K562 (cell line): ENCODE results near the gene TRAPPC5. TPM values are rescaled to one million over a fixed set of nuclear protein-coding genes. Genes with fewer than 3 reads are reported as not detected.

Experiments used
- CHCHD3 ChIP-seq: fragments of 250-450 bp; sonication (Bioruptor Pico); IDR thresholded peaks from 2 replicates; pipeline ENCODE4 v2.1.2; 2022; ENCODE audit warnings: mild to moderate bottlenecking
- EP300 ChIP-seq: IDR thresholded peaks from 2 replicates; pipeline ENCODE4 v1.6.1; 2012; ENCODE audit warnings: low read length, improper control_type of control experiment
- FOXP1 ChIP-seq: sonication (generic); formaldehyde crosslinking; IDR thresholded peaks from 2 replicates; pipeline ENCODE4 v1.8.0; 2022; ENCODE audit warnings: mild to moderate bottlenecking, missing genetic modification reagents
- GATA2 ChIP-seq: sonication (generic); formaldehyde crosslinking; IDR thresholded peaks from 2 replicates; pipeline ENCODE4 v1.4.0; 2020; ENCODE audit warnings: mild to moderate bottlenecking, missing genetic modification reagents
- KDM5B ChIP-seq: fragments of 200-600 bp; sonication (generic); IDR thresholded peaks from 2 replicates; pipeline ENCODE4 v1.6.1; 2012; ENCODE audit warnings: low read depth, mild to moderate bottlenecking, moderate library complexity, low read length, control low read depth, inconsistent platforms; ENCODE audit not compliant: insufficient replicate concordance
- NCOA2 ChIP-seq, 2 experiments: fragments of 450-650 bp; IDR thresholded peaks; 2 replicates each; pipeline ENCODE4 v1.6.1; 2018; ENCODE audit warnings: mild to moderate bottlenecking in 2 of 2, moderate library complexity in 1 of 2; ENCODE audit not compliant: partially characterized antibody in 2 of 2
- PHB2 ChIP-seq: fragments of 450-650 bp; IDR thresholded peaks from 2 replicates; pipeline ENCODE4 v1.6.1; 2017; ENCODE audit warnings: low read depth
- TCF7 ChIP-seq: sonication (generic); IDR thresholded peaks from 2 replicates; pipeline ENCODE4 v1.6.1; 2016; ENCODE audit warnings: antibody characterized with exemption, borderline replicate concordance
- ZFP1 ChIP-seq: fragments of 450-650 bp; formaldehyde crosslinking; IDR thresholded peaks from 2 replicates; pipeline ENCODE4 v1.4.0; 2020; ENCODE audit warnings: mild to moderate bottlenecking, mixed read lengths
- ZKSCAN8 ChIP-seq: fragments of 200-800 bp; sonication (Bioruptor generic); IDR thresholded peaks from 2 replicates; pipeline ENCODE4 v1.6.1; 2016; ENCODE audit warnings: missing genetic modification characterization, missing compliant biosample characterization
- ZNF766 ChIP-seq: fragments of 200-800 bp; sonication (Bioruptor generic); conservative IDR thresholded peaks from 2 replicates; pipeline ENCODE4 v1.6.1; 2016; ENCODE audit warnings: missing genetic modification characterization, missing compliant biosample characterization
- ZSCAN32 ChIP-seq: fragments of 450-650 bp; formaldehyde crosslinking; IDR thresholded peaks from 2 replicates; pipeline ENCODE4 v1.4.0; 2020; ENCODE audit warnings: mild to moderate bottlenecking, moderate library complexity
- polyA plus RNA-seq, 8 experiments: library from polyadenylated mRNA; depleted of rRNA in 4 of 8; stranded (reverse) in 5 of 8; unstranded in 3 of 8; fragments of >200 nt; fragmentation: Nextera tagmentation in 2 of 8; fragmentation: Illumina TruSeq in 1 of 8; extraction: Ambion mirVana in 2 of 8; extraction: Trizol in 1 of 8; gene quantifications; 2 replicates each; pipeline versions ENCODE4 v1.2.1 to v1.2.3, GENCODE V29; 2011 to 2014; ENCODE audit warnings: inconsistent platforms in 1 of 8, missing spikeins in 1 of 8
- total RNA-seq, 7 experiments: library from RNA; depleted of rRNA in 6 of 7; stranded (reverse); fragments of >200 nt in 6 of 7; fragmentation: Illumina TruSeq in 2 of 7; extraction: Trizol in 2 of 7; gene quantifications; 2 replicates each; pipeline versions ENCODE4 v1.2.1 to v1.2.3, GENCODE V29; 2011 to 2021; ENCODE audit warnings: low replicate concordance in 1 of 7
- TF ChIP-seq, protein P1 (sequence below): sonication (generic); formaldehyde crosslinking; IDR thresholded peaks from 2 replicates; pipeline ENCODE4 v1.4.0; 2020; ENCODE audit warnings: mild to moderate bottlenecking, missing genetic modification reagents
- TF ChIP-seq, protein P2 (sequence below): fragments of 250-450 bp; sonication (Bioruptor Pico); IDR thresholded peaks from 2 replicates; pipeline ENCODE4 v1.5.0; 2021; ENCODE audit warnings: mild to moderate bottlenecking, borderline replicate concordance
- TF ChIP-seq, protein P3 (sequence below): fragments of 450-650 bp; formaldehyde crosslinking; conservative IDR thresholded peaks from 2 replicates; pipeline ENCODE4 v1.4.0; 2022; ENCODE audit warnings: mild to moderate bottlenecking, missing genetic modification characterization
- TF ChIP-seq, protein P4 (sequence below): sonication (generic); formaldehyde crosslinking; IDR thresholded peaks from 2 replicates; pipeline ENCODE4 v1.8.1; 2023; ENCODE audit warnings: missing genetic modification reagents, mild to moderate bottlenecking, borderline replicate concordance

Gene TRAPPC5
- total and polyA plus RNA-seq, 9 of the 15 experiments (the other 6 are each of a cell fraction or from before 2014, with no cell fraction given), result 2.0 to 76.9 (median 29.3) TPM

DNA sequence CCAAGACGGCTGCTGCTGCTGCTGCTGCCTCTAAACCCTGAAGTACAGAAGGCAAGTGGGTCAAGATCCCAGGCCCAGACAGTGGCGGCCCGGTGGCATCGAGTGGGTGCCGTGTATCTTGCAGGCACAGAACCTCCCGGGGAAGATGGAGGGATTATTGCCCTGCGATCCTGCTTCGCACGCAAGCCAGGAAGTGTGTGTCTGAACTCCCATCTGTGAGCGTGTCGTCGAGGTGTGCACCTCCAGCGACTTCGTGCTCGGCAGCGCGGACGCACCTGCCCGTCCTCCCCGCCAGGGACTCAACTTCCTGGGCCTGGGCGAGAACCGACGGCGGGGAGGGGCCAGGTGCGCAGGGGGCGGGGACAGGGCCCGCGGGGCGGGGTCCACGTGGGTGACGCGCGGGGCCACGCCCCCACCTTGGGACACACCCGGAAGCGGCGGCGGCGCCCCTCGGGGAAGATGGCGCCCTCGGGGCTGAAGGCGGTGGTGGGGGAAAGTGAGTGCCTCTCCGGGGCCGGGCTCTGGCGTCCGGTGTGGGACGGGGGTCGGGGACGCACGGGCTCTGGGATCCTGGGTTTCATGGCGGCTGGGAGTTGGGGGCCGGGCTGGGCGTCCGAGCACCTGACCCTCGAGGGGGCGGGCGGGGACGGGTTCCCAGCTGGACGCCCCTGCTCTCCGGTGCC is 43.8 kb upstream of the TRAPPC5 start, which contains the start of gene STXBP2 (continued):
- TF ChIP-seq, protein P1, sequence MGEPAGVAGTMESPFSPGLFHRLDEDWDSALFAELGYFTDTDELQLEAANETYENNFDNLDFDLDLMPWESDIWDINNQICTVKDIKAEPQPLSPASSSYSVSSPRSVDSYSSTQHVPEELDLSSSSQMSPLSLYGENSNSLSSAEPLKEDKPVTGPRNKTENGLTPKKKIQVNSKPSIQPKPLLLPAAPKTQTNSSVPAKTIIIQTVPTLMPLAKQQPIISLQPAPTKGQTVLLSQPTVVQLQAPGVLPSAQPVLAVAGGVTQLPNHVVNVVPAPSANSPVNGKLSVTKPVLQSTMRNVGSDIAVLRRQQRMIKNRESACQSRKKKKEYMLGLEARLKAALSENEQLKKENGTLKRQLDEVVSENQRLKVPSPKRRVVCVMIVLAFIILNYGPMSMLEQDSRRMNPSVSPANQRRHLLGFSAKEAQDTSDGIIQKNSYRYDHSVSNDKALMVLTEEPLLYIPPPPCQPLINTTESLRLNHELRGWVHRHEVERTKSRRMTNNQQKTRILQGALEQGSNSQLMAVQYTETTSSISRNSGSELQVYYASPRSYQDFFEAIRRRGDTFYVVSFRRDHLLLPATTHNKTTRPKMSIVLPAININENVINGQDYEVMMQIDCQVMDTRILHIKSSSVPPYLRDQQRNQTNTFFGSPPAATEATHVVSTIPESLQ (CRISPR knock-in tag), result peak; percentile 59; the same call in 1 of the 2 replicates
- TF ChIP-seq ZSCAN32 (no peak), CHCHD3 (CRISPR knock-in tag) (no peak), FOXP1 (CRISPR knock-in tag) (no peak), PHB2 (no peak), ZNF766 (CRISPR knock-in tag) (no peak), KDM5B (peak; percentile 47), ZKSCAN8 (CRISPR knock-in tag) (no peak), ZFP1 (no peak), TCF7 (no peak), GATA2 (CRISPR knock-in tag) (no peak), NCOA2 (IDR thresholded peaks at IDR 0.05; ENCODE audit: partially characterized antibody in 2 of 2) (no peak), EP300 (no peak)
- TF ChIP-seq, protein P2, sequence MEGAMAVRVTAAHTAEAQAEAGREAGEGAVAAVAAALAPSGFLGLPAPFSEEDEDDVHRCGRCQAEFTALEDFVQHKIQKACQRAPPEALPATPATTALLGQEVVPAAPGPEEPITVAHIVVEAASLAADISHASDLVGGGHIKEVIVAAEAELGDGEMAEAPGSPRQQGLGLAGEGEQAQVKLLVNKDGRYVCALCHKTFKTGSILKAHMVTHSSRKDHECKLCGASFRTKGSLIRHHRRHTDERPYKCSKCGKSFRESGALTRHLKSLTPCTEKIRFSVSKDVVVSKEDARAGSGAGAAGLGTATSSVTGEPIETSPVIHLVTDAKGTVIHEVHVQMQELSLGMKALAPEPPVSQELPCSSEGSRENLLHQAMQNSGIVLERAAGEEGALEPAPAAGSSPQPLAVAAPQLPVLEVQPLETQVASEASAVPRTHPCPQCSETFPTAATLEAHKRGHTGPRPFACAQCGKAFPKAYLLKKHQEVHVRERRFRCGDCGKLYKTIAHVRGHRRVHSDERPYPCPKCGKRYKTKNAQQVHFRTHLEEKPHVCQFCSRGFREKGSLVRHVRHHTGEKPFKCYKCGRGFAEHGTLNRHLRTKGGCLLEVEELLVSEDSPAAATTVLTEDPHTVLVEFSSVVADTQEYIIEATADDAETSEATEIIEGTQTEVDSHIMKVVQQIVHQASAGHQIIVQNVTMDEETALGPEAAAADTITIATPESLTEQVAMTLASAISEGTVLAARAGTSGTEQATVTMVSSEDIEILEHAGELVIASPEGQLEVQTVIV, result no peak
- TF ChIP-seq, protein P3, sequence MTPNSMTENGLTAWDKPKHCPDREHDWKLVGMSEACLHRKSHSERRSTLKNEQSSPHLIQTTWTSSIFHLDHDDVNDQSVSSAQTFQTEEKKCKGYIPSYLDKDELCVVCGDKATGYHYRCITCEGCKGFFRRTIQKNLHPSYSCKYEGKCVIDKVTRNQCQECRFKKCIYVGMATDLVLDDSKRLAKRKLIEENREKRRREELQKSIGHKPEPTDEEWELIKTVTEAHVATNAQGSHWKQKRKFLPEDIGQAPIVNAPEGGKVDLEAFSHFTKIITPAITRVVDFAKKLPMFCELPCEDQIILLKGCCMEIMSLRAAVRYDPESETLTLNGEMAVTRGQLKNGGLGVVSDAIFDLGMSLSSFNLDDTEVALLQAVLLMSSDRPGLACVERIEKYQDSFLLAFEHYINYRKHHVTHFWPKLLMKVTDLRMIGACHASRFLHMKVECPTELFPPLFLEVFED (CRISPR knock-in tag), result no peak
- TF ChIP-seq, protein P4, sequence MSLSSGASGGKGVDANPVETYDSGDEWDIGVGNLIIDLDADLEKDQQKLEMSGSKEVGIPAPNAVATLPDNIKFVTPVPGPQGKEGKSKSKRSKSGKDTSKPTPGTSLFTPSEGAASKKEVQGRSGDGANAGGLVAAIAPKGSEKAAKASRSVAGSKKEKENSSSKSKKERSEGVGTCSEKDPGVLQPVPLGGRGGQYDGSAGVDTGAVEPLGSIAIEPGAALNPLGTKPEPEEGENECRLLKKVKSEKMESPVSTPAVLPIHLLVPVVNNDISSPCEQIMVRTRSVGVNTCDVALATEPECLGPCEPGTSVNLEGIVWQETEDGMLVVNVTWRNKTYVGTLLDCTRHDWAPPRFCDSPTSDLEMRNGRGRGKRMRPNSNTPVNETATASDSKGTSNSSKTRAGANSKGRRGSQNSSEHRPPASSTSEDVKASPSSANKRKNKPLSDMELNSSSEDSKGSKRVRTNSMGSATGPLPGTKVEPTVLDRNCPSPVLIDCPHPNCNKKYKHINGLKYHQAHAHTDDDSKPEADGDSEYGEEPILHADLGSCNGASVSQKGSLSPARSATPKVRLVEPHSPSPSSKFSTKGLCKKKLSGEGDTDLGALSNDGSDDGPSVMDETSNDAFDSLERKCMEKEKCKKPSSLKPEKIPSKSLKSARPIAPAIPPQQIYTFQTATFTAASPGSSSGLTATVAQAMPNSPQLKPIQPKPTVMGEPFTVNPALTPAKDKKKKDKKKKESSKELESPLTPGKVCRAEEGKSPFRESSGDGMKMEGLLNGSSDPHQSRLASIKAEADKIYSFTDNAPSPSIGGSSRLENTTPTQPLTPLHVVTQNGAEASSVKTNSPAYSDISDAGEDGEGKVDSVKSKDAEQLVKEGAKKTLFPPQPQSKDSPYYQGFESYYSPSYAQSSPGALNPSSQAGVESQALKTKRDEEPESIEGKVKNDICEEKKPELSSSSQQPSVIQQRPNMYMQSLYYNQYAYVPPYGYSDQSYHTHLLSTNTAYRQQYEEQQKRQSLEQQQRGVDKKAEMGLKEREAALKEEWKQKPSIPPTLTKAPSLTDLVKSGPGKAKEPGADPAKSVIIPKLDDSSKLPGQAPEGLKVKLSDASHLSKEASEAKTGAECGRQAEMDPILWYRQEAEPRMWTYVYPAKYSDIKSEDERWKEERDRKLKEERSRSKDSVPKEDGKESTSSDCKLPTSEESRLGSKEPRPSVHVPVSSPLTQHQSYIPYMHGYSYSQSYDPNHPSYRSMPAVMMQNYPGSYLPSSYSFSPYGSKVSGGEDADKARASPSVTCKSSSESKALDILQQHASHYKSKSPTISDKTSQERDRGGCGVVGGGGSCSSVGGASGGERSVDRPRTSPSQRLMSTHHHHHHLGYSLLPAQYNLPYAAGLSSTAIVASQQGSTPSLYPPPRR (CRISPR knock-in tag), result peak; percentile 78; the same call in 1 of the 2 replicates
